Measurements from ENCODE around the gene OSBPL3. TPM values are rescaled to one million over a fixed set of nuclear protein-coding genes. Genes with fewer than 3 reads are reported as not detected.

OSBPL3 gene
- total and polyA plus RNA-seq, 2 donors (not counting 1 experiment from before 2014, with no cell fraction given) = 13.5 to 67.6 TPM

DNA sequence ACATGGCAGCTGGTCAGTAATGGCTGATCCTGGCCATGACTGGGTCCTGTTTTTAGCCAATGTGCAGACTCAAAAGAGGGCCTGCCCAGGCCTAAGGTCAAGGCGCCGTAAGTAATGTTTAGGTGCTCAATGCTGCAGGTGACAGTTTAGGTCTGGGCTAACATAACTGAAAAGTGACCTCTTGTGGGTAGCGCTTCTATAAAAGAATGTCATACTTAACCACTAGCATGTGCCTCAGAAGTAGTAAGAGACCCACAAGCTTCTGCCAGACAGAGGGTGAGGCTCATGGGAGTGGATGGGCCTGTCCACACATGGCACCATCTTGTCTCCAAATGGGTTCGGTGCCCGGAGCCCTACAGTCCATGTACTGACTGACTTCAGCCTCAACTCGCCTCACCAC, 132.2 kb downstream of the OSBPL3 start:
- no peaks in the 10 kb centered on the region for H3K27me3 ChIP-seq (replicated peaks in 1 of 4; ENCODE audit: control extremely low read depth in 1 of 4, control insufficient read depth in 3 of 4, insufficient read depth in 4 of 4, low read length in 3 of 4)
- no peak overlapping the region for H3K4me2 ChIP-seq (replicated peaks; ENCODE audit: low read depth, low read length, poor library complexity, severe bottlenecking)
- peaks cover 30 to 34% of the 10 kb centered on the region in 2 donors for H3K4me1 ChIP-seq (ENCODE audit: control insufficient read depth in 2 of 2, insufficient read depth in 2 of 2, low read length in 2 of 2)
- WGBS (ENCODE audit: insufficient coverage) = 100% methylated on average over 3 of the region's 6 CpGs
- no peaks in the 10 kb centered on the region for H3K9me3 Mint-ChIP-seq (ENCODE audit: insufficient read depth)
- H3K9me3 ChIP-seq (ENCODE audit: control extremely low read depth in 1 of 3, control insufficient read depth in 2 of 3, insufficient read depth in 1 of 3, low read length in 2 of 3) = no peaks in the 10 kb centered on the region
- no peak for DNase-seq
- no peak for TF ChIP-seq EZH2 (IDR thresholded peaks at IDR 0.05; ENCODE audit: borderline replicate concordance, insufficient read depth, low read depth, low read length, poor library complexity, severe bottlenecking)
- TF ChIP-seq, protein P1, sequence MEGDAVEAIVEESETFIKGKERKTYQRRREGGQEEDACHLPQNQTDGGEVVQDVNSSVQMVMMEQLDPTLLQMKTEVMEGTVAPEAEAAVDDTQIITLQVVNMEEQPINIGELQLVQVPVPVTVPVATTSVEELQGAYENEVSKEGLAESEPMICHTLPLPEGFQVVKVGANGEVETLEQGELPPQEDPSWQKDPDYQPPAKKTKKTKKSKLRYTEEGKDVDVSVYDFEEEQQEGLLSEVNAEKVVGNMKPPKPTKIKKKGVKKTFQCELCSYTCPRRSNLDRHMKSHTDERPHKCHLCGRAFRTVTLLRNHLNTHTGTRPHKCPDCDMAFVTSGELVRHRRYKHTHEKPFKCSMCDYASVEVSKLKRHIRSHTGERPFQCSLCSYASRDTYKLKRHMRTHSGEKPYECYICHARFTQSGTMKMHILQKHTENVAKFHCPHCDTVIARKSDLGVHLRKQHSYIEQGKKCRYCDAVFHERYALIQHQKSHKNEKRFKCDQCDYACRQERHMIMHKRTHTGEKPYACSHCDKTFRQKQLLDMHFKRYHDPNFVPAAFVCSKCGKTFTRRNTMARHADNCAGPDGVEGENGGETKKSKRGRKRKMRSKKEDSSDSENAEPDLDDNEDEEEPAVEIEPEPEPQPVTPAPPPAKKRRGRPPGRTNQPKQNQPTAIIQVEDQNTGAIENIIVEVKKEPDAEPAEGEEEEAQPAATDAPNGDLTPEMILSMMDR (IDR thresholded peaks at IDR 0.05) = no peak
- ChIA-PET POLR2A (no interaction called here), CTCF (interaction anchor here (2.3 kb wide), 1 partner anchor 27 kb away, joined by 6 read pairs; no protein-coding TSS in a partner anchor)
- no peak overlapping the region for H3K4me3 ChIP-seq (ENCODE audit: control extremely low read depth in 1 of 5, extremely low read depth in 1 of 5, insufficient read depth in 1 of 5, low read depth in 2 of 5, low read length in 4 of 5)
- peak overlapping the region; percentile 32 for H3K27ac Mint-ChIP-seq
- H3K4me1 Mint-ChIP-seq = peaks cover 28% of the 10 kb centered on the region
- no peak overlapping the region for H3K9ac ChIP-seq (ENCODE audit: low read length)
- no peaks in the 10 kb centered on the region for H3K27me3 Mint-ChIP-seq
- no peak overlapping the region for H3K4me3 Mint-ChIP-seq
- H2AFZ ChIP-seq (ENCODE audit: insufficient read depth, low read depth, low read length, poor library complexity, severe bottlenecking) = no peak overlapping the region
- intact Hi-C loops (cut with micrococcal nuclease) = no loop called here
- no peak for ATAC-seq (ENCODE audit: low read depth)
- H3K79me2 ChIP-seq (ENCODE audit: control insufficient read depth, insufficient read depth, low read length) = no peaks in the 10 kb centered on the region
- H4K20me1 ChIP-seq (ENCODE audit: control insufficient read depth, insufficient read depth, low read length, poor library complexity, severe bottlenecking) = no peaks in the 10 kb centered on the region
- H3K27ac ChIP-seq (ENCODE audit: low read length in 2 of 2) = no peak overlapping the region
- peaks cover 0 to 10% of the 10 kb centered on the region in 2 experiments for H3K36me3 ChIP-seq (replicated peaks in 1 of 2; ENCODE audit: control extremely low read depth in 1 of 2, control insufficient read depth in 1 of 2, extremely low read depth in 1 of 2, insufficient read depth in 2 of 2, low read length in 1 of 2)

DNA sequence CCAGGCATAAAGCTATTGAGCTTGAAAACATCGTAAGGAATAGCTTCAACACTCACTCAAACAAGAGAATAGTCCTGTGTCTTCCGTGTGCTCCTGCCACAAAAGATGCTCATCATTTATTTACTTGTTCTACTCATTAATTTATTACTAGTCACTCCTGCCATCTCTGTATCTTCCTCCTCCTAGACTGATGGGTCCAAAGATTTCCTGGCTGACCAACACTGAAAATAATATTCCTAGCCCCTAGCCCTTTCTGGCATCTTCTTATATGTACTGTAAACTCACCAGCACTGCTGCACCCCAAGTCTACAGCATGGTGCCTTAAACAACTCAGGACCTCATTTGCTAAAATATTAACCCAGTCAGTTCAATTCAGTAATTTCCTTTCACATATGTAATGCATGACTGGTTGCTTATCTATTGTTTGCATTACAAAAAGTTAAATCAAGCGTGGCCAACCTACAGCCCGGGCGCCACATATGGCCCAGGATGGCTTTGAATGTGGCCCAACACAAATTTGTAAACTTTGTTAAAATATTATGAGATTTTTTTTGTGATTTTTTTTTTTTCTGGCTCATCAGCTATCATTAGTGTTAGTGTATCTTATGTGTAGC, 136.1 kb downstream of the OSBPL3 start:
- H4K20me1 ChIP-seq (ENCODE audit: control insufficient read depth, insufficient read depth, low read length, poor library complexity, severe bottlenecking) = no peaks in the 10 kb centered on the region
- H3K27ac ChIP-seq (ENCODE audit: low read length in 2 of 2) = peak overlapping the region; percentile 68 to 90
- peaks cover 46% of the 10 kb centered on the region in 2 donors for H3K4me1 ChIP-seq (ENCODE audit: control insufficient read depth in 2 of 2, insufficient read depth in 2 of 2, low read length in 2 of 2)
- H3K36me3 ChIP-seq (replicated peaks in 1 of 2; ENCODE audit: control extremely low read depth in 1 of 2, control insufficient read depth in 1 of 2, extremely low read depth in 1 of 2, insufficient read depth in 2 of 2, low read length in 1 of 2) = peaks cover 0 to 2% of the 10 kb centered on the region in 2 experiments
- peak overlapping the region; percentile 30 for H3K4me2 ChIP-seq (replicated peaks; ENCODE audit: low read depth, low read length, poor library complexity, severe bottlenecking)
- H2AFZ ChIP-seq (ENCODE audit: insufficient read depth, low read depth, low read length, poor library complexity, severe bottlenecking) = no peak overlapping the region
- 79% methylated on average over 2 of the region's 5 CpGs for WGBS (ENCODE audit: insufficient coverage)
- H3K27me3 ChIP-seq (replicated peaks in 1 of 4; ENCODE audit: control extremely low read depth in 1 of 4, control insufficient read depth in 3 of 4, insufficient read depth in 4 of 4, low read length in 3 of 4) = no peaks in the 10 kb centered on the region
- no peak overlapping the region for H3K4me3 ChIP-seq (ENCODE audit: control extremely low read depth in 1 of 5, extremely low read depth in 1 of 5, insufficient read depth in 1 of 5, low read depth in 2 of 5, low read length in 4 of 5)
- ChIA-PET CTCF (interaction anchor here (0.9 to 2.5 kb wide), 4 partner anchors 23 to 226 kb away, joined by 3 to 14 read pairs (median 6); no protein-coding TSS in a partner anchor), POLR2A (interaction anchor here (0.6 to 1.9 kb wide), 2 partner anchors 23 to 427 kb away, joined by 3 to 10 read pairs; no protein-coding TSS in a partner anchor)
- H3K4me3 Mint-ChIP-seq = peak overlapping the region; percentile 18
- peak overlapping the region; percentile 85 for H3K27ac Mint-ChIP-seq
- TF ChIP-seq, protein P1 (IDR thresholded peaks at IDR 0.05) = no peak
- TF ChIP-seq EZH2 (IDR thresholded peaks at IDR 0.05; ENCODE audit: borderline replicate concordance, insufficient read depth, low read depth, low read length, poor library complexity, severe bottlenecking) = no peak
- H3K79me2 ChIP-seq (ENCODE audit: control insufficient read depth, insufficient read depth, low read length) = no peaks in the 10 kb centered on the region
- DNase-seq (no peak), ATAC-seq (ENCODE audit: low read depth) (no peak)
- H3K9me3 Mint-ChIP-seq (ENCODE audit: insufficient read depth) = no peaks in the 10 kb centered on the region
- H3K9ac ChIP-seq (ENCODE audit: low read length) = no peak overlapping the region
- no peaks in the 10 kb centered on the region for H3K27me3 Mint-ChIP-seq
- intact Hi-C loops (cut with micrococcal nuclease) = no loop called here
- peaks cover 44% of the 10 kb centered on the region for H3K4me1 Mint-ChIP-seq
- H3K9me3 ChIP-seq (ENCODE audit: control extremely low read depth in 1 of 3, control insufficient read depth in 2 of 3, insufficient read depth in 1 of 3, low read length in 2 of 3) = no peaks in the 10 kb centered on the region

All from B cell (primary cell).